Fibroblast of skin of abdomen (primary cell): ENCODE results near the gene EIF3B.
"Not testable (repeated sequence)": the region's sequence is repeated elsewhere in the genome, so short reads cannot be mapped to it uniquely, and the experiment has no call there.

Experiments
- DNase-seq: peaks from one replicate; pipeline ENCODE4 v3.0.0-alpha.2; 2013

EIF3B gene

GRCh38 chr7:2403014-2403717 is 48.5 kb downstream of the EIF3B start, which contains the start of gene CHST12:
TSS of gene CHST12 (plus strand) at chr7:2403611. CDS start at chr7:2432640, 29,029 bp downstream.
- DNase-seq, result peak; percentile 95

DNA sequence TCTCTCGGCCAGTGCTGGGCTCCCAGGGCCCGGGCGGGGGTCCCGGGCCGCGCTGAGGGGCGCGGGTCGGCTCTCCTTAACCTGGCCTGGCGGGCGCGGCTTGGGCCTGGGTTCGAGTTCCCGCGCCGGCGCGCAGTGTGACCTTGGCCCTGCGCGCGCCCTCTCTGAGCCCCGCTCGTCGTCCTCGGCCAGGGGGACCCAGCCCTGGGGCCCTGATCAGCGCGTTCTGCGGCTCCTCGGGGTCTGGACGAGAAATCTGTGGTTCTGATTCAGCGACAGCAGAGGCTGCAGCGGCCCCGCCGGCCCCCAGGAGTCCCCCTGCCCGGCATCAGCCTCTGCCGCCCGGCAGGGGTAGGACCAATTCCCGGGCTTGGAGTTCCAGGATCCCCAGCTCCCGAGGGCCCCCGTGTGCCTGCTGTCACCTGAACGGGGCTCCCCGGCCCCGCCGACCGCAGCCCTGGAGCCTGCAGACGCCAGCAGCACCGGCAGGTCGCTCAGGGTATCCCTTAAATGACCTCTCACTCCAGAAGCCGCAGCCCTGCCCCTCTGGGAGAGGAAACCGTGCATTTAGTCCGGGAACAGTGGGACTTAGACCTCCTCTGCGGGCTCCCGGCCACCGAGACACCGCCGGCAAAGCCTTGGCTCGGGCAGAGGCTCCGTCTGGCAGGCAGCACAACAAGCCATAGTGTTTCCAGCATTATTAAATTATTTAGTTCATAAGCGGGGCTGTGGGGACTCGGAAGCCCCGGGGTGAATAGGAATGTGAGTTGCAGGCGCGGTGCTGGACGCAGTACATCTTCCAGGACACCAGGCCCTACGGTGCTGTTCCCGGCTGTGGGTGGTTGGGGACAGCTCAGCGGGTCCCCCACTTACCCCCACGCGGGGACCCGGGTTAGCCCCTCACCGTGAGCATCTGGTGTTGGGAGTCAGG is 49.4 kb downstream of the EIF3B start:
- DNase-seq, result peak; percentile 34

GRCh38 chr7:2404714-2405119 is 50.1 kb downstream of the EIF3B start:
- DNase-seq, result no peak

DNA sequence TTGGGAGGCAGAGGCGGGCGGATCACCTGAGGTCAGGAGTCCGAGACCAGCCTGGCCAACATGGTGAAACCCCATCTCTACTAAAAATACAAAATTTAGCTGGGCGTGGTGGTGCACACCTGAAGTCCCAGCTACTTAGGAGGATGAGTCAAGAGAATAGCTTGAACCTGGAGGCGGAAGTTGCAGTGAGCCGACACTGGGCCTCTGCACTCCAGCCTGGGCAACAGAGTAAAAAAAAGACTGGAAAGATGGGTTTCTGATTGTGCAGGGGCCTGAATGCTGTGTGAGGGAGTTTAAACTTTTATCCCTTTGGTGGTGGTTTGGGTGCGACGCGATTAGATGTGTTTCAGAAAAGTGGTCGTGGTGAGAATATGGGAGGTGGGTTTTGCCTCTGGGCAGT is 50.6 kb downstream of the EIF3B start:
- no peak for DNase-seq

GRCh38 chr7:2405601-2406345 is 51.1 kb downstream of the EIF3B start:
- DNase-seq, result no peak

- no peak for DNase-seq
Observed at GRCh38 chr7:2409745-2410414, 55.3 kb downstream of the EIF3B start.

GRCh38 chr7:2411049-2411448 is 56.4 kb downstream of the EIF3B start:
- DNase-seq, result no peak

DNA sequence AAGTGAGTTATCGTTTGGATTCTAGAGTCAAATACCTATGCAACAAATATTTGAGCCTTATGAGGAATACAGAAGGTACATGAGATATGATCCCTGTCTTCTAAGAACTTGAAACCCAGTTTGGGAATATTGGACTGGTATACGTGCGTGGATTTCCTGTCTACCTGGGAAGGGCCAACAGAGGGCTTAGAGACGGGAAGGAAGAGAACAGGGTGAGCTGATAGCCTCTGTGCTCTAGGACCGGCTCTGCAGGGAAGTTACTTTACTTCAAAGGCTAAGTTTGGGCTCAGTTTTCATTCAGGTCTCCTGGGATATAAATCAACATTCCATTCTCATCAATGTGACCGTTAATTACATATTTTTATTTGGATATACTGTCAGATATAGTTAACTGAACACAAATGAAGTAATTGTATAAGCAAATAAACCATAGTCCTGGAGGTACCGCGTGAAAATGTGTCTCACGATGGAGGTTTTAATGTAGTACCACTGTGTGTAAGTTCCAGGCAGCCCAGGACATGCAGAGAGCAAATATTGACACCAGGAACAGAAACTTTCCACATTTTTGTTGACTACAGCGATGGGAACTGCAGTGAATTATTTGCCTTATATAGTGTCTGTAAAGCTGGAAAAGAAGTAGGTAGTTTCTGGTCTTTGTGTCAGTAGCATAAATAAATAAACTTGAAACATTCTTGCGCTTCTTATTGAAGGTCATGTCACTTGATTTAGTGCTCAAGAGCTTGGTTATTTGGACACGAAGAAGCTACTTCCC is 57.4 kb downstream of the EIF3B start:
- no peak for DNase-seq

DNA sequence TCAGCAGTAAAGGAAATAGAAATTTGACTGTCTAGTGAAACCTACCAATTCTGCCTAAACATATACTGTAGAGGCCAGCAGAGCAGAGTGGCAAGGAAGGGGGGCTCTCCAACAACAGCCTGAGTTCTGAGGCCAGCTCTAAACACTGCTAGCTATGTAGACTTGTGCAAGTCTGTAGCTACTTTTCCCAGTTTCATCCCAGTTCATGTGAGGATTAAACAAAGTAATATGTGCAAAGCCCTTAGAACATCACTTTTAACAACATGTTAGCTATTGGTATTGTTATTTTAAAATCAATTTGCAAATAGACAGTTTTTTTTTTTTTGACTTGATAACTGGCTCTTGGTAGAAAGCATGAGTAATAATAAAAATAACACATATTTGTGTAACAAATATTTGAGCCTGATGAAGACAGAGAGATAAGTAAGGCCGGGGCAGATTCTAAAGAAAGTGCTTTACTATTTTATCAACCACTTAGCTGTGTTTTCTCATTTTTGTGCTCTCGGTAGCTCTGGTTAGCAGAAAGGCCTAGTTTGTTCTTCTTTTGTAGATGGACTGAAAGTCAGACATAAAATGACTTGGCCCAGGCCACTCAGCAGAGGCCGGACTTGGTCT is 58.1 kb downstream of the EIF3B start:
- DNase-seq, result no peak

DNA sequence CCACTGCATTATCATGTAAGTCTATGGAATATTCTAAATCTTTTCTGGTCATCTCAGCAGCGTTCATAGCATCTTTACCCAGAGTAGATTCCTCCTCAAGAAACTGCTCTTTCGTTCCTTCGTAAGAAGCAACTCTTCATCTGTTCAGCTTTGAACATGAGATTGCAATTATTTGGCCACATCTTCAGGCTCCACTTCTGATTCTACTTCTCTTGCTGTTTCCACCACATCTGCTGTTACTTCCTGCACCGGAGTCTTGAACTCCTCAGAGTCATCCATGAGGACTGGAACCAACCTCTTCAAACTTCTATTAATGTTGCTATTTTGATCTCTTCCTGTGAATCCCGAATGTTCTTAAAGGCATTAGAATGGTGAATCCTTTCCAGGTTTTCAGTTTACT is 61.4 kb downstream of the EIF3B start:
- no peak for DNase-seq

- no peak for DNase-seq
Observed at GRCh38 chr7:2416650-2417049, 62.0 kb downstream of the EIF3B start.

GRCh38 chr7:2417178-2417577 is 62.6 kb downstream of the EIF3B start:
- DNase-seq, result not testable (repeated sequence)

DNA sequence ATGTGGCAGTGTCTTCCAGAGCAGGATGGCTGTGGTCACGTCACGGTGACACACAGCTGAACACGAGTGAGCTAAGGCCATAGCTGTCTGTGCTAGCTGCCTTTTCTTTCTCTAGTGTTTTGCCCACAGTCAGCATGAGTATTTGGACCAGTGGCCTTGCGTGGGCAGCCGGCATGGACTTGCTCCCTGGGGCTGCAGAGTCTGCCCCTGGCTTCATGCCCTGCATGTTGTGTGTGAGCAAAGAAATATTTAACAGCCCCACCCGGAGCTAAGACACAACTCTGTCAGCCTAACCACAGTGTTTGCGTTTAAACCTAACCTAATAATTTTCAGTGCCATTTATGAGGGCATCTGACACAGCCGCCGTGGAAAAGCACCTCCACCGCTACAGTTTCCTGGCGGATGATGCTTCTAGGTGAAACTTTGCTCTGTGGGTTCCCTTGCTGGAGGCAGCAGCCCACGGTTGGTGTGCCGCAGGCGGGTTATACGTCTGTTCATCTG is 63.4 kb downstream of the EIF3B start:
- DNase-seq, result no peak

DNA sequence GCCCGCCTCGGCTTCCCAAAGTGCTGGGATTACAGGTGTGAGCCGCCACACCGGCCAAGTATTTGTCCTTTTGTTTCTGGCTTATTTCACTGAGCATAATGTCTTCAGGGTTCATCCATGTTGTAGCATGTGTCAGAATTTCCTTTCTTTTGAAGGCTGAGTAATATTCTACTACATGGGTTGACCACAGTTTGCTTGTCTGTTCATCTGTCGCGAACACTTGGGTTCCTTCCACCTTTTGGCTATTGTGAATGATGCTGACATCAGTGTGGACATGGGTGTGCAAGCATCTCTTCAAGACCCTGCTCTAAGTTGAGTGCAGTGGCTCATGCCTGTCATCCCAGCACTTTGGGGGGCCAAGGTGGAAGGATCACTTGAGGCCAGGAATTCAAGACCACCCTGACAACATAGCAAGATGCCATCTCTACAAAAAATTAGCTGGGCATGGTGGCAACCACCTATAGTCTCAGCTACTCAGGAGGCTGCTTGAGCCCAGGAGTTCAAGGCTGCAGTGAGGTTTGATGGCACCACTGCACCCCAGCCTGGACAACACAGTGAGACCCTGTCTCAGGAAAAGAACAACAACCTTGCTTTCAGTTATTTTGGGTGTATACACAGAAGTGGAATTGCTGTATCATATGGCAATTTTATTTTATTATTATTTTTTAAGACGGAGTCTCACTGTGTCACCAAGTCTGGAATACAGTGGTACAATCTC is 65.7 kb downstream of the EIF3B start:
- no peak for DNase-seq

DNA sequence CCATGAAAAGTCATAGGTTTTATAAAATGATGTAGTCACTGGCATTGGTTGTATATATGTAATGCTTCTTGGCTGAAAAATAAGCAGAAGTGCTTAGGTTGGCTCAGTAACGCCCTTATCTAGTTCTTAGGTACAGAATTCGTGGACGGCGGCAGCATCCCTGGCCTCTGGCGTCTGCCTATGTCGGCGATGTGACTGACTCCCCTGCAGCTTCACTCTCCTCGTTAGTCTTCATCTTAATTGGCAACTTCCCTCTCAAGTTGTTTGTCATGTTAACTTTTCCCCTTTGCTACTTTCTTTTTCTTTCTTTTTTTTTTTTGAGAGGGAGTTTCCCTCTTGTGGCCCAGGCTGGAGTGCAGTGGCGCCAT is 67.3 kb downstream of the EIF3B start:
- DNase-seq, result no peak

GRCh38 chr7:2425749-2426148 is 71.1 kb downstream of the EIF3B start:
- no peak for DNase-seq
